ENCODE results near the gene CAMP. TPM values are rescaled to one million over a fixed set of nuclear protein-coding genes. Genes with fewer than 3 reads are reported as not detected.

CAMP gene
- total and polyA plus RNA-seq, 8 donors: 0.87 to 1.4 (median 0.92) TPM; not detected in 5

DNA sequence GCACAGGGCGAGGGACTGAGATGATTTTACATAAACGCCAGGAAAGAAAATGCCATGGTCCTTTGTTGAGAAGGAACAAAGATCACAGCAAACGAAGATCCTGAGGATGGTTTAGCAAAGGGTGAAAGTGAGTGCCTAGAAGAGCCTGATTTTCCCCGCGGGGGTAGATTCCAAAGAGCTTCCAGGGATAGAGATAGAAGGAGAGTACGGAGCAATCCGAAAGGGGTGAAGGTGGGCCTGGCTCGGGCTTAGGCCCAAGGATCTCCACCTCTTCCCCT is 36.1 kb upstream of the CAMP start:
- Histone ChIP-seq H3K4me3 (peak overlapping the region; percentile 61 to 99 (median 88)), H3K27ac (peak overlapping the region in 3 of 5 donors; percentile 52 to 81 (median 80)), H3K27me3 (no peaks in the 10 kb centered on the region), H3K4me1 (peaks cover 14 to 30% (median 24%) of the 10 kb centered on the region in 4 donors), H3K9me3 (no peaks in the 10 kb centered on the region), H3K36me3 (peaks cover 0 to 18% (median 7%) of the 10 kb centered on the region in 4 donors)
- TF ChIP-seq, protein P1, sequence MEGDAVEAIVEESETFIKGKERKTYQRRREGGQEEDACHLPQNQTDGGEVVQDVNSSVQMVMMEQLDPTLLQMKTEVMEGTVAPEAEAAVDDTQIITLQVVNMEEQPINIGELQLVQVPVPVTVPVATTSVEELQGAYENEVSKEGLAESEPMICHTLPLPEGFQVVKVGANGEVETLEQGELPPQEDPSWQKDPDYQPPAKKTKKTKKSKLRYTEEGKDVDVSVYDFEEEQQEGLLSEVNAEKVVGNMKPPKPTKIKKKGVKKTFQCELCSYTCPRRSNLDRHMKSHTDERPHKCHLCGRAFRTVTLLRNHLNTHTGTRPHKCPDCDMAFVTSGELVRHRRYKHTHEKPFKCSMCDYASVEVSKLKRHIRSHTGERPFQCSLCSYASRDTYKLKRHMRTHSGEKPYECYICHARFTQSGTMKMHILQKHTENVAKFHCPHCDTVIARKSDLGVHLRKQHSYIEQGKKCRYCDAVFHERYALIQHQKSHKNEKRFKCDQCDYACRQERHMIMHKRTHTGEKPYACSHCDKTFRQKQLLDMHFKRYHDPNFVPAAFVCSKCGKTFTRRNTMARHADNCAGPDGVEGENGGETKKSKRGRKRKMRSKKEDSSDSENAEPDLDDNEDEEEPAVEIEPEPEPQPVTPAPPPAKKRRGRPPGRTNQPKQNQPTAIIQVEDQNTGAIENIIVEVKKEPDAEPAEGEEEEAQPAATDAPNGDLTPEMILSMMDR (IDR thresholded peaks at IDR 0.05): no peak
- no peak for TF ChIP-seq POLR2AphosphoS5 (IDR thresholded peaks at IDR 0.05)
- TF ChIP-seq POLR2A (IDR thresholded peaks at IDR 0.05): no peak
- no peak for TF ChIP-seq EP300 (IDR thresholded peaks at IDR 0.05)
- 8 to 12% (median 10%) methylated on average over 8 of the region's 8 CpGs for WGBS, 5 donors
- no peak for DNase-seq
- intact Hi-C loops (cut with DNase I; ENCODE audit: low total_unique reads): no loop called here

DNA sequence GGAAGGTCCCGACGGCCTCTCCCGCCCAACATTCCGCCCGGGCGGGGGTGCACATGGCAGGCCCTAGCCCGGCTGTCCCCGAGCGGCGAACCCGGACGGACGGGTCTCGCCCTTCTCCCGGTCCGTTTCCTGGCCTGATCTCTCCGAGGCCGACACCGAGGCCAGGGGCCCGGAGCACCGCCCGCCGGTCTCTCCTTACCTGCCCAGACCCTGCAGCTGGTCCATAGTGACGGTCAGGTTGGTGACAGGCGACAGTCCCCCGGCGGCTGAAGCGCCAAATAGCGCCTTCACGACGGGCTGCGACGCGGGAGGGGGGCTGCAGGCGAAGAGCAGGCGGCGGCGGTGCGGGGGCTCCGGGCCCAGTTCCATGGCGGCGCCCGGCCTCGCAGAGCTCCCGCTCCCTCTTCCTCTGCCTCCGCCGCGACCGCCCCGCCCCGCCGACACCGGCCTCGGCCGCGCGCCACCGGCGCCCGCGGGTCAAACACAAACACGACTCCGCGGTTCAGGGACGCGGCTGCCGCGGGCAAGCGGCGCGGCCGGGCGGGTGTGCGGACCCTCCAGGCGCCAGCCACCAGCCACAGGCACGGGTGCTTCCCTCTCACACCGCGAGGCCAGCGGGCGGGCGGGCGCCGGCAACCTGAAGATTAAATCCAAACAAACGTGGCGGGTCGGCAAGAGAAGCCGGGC is 35.6 kb upstream of the CAMP start:
- Histone ChIP-seq H3K4me3 (peak overlapping the region; percentile 61 to 99 (median 88)), H3K36me3 (peaks cover 0 to 13% (median 5%) of the 10 kb centered on the region in 4 donors), H3K27ac (peak overlapping the region in 4 of 5 donors; percentile 51 to 81 (median 66)), H3K27me3 (no peaks in the 10 kb centered on the region), H3K4me1 (peaks cover 14 to 30% (median 24%) of the 10 kb centered on the region in 4 donors), H3K9me3 (no peaks in the 10 kb centered on the region)
- peak; percentile 50 to 85 for DNase-seq
- WGBS, 5 donors: 0 to 1% (median 1%) methylated on average over 30 to 87 of the region's 87 CpGs
- intact Hi-C loops (cut with DNase I; ENCODE audit: low total_unique reads): no loop called here
- TF ChIP-seq POLR2A (IDR thresholded peaks at IDR 0.05) (no peak), EP300 (IDR thresholded peaks at IDR 0.05) (no peak), POLR2AphosphoS5 (IDR thresholded peaks at IDR 0.05) (no peak)
- TF ChIP-seq, protein P1 (IDR thresholded peaks at IDR 0.05): no peak

DNA sequence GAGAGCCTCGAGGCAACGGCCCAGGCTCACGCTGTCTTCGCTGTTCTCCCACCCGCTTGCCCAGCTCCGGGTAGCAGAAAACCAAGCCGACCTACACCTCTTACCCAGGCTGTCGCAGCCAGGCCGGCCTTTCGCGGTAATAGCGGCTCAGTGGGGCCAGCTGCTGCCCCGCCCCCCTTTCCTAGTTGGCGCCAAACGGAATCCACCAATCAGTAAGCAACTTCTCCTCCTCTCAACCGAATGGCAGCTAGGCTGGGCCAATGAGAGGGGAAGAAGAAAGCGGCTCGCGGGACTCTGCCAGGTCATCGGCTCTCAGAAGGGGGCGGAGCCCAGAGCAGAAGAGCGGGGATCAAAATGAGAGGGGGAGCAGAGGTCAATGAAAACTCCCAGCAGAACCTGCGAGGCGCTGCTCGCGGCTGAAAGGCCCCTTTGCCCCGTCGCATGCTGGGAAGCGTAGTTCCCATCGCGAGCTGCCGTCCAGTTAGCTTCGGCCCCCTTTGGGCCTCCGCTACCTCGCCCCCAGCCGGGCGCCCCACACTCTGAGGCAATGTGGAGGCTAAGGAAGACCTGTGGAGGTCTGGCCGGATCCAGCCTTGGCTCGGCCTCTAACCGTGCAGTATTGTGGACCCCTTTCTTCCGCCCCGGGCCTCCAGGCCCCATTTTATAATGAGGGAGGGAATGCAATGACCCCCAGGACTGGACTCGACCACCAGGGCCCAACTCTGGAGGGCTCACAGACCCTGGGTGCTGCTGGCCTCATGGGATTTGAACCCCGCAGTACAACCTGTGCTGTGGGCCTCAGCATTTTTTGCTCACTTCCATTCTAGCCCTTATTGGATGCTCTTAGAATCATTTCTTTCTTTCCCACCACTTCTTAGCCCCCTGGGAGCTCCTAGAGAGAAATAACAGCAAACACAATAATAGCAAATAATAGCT is 34.8 kb upstream of the CAMP start, which contains the start of gene CDC25A:
Gene CDC25A, minus strand, starts transcription at position 152 of the 936 bp plus-strand sequence. CDS start 470 bp downstream, outside the sequence.
- Histone ChIP-seq H3K9me3 (no peaks in the 10 kb centered on the region), H3K4me3 (peak within 1 kb of the TSS; percentile 61 to 99 (median 88)), H3K36me3 (peaks cover 0 to 6% (median under 1%) of the 10 kb centered on the region in 4 donors), H3K27ac (peak within 1 kb of the TSS; percentile 16 to 81 (median 65)), H3K27me3 (no peaks in the 10 kb centered on the region), H3K4me1 (peaks cover 14 to 30% (median 24%) of the 10 kb centered on the region in 4 donors)
- DNase-seq: peak; percentile 96 to 99
- WGBS, 5 donors: 6 to 11% (median 8%) methylated on average over 19 to 44 of the region's 44 CpGs
- intact Hi-C loops (cut with DNase I; ENCODE audit: low total_unique reads): no loop called here
- no peak for TF ChIP-seq EP300 (IDR thresholded peaks at IDR 0.05)
- peak in 2 of 3 donors; percentile 49 to 53 for TF ChIP-seq POLR2AphosphoS5 (IDR thresholded peaks at IDR 0.05)

DNA sequence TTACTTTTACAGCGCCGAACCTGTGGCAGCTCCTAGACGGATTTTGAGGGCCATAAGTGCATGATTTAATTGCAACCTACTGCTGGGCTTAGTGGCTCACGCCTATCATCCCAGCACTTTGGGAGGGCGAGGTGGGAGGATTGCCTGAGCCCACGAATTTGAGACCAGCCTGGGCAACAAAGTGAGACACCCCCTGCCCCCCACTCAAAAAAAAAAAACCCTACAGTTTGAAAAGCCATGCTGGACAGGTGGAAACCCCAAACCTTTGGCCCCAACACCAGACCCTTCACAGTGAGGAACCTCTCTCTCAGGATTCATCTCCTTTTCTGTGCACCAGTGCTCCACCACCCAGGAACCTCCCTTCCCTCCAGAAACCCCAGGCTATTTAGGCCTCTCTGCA is 34.0 kb upstream of the CAMP start:
- no peaks in the 10 kb centered on the region for H3K9me3 ChIP-seq
- no peaks in the 10 kb centered on the region for H3K36me3 ChIP-seq
- 67 to 80% (median 76%) methylated on average over 6 of the region's 6 CpGs for WGBS, 5 donors
- no peak for DNase-seq
- no peaks in the 10 kb centered on the region for H3K27me3 ChIP-seq
- H3K4me3 ChIP-seq: no peak overlapping the region
- intact Hi-C loops (cut with DNase I; ENCODE audit: low total_unique reads): no loop called here
- no peak overlapping the region for H3K27ac ChIP-seq
- TF ChIP-seq POLR2AphosphoS5 (IDR thresholded peaks at IDR 0.05) (no peak), POLR2A (IDR thresholded peaks at IDR 0.05) (no peak), EP300 (IDR thresholded peaks at IDR 0.05) (no peak)
- TF ChIP-seq, protein P1 (IDR thresholded peaks at IDR 0.05): no peak
- peaks cover 14 to 31% (median 24%) of the 10 kb centered on the region in 4 donors for H3K4me1 ChIP-seq
